ENCODE data around the gene KIF2C.

GRCh38 chr1:44776730-44777068, 37.1 kb downstream of the KIF2C start:
- TF ChIP-seq MAFK (IDR thresholded peaks at IDR 0.05; ENCODE audit: low read depth, low read length) (no peak), CTCF (conservative IDR thresholded peaks at IDR 0.05; ENCODE audit: low read depth, low read length) (no peak), ELK1 (IDR thresholded peaks at IDR 0.05; ENCODE audit: borderline replicate concordance, low read depth, low read length) (no peak), POLR2A (IDR thresholded peaks at IDR 0.05; ENCODE audit: low read depth, low read length) (no peak), BHLHE40 (IDR thresholded peaks at IDR 0.05; ENCODE audit: low read depth, low read length) (no peak)

Data from IMR-90 (cell line).